DND-41 (cell line): ENCODE data around the gene RGS6.

Source experiments
- EZH2 ChIP-seq: IDR thresholded peaks from 3 replicates; pipeline ENCODE4 v1.6.1; 2012; ENCODE audit warnings: borderline replicate concordance, low read depth, mild to moderate bottlenecking, moderate library complexity, low read length, inconsistent platforms; ENCODE audit not compliant: severe bottlenecking
- TF ChIP-seq, protein P1 (sequence below): IDR thresholded peaks from 2 replicates; pipeline ENCODE4 v1.5.1; 2012; ENCODE audit warnings: borderline replicate concordance, low read length, moderate library complexity, mild to moderate bottlenecking; ENCODE audit not compliant: poor library complexity, severe bottlenecking; ENCODE audit errors: extremely low read depth

DNA sequence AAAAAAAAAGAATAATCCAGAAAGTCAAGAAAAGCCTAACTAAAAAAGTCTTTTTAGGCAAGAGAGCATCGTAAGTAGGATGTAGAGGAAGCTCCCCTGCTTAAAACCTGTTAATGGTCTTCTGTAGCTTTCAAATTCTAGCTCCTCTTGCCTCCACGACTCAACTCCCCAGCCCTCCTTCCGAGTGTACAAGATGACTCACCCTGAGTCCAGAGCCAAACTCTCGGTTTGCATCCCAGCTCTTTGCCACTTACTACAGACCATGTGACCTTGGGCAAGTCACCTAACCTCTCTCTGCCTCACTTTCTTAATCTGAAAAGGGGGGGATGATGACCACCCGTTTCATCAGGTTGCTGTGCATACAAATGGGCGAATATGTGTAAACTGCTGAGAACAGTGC, 501.3 kb downstream of the RGS6 start:
- TF ChIP-seq EZH2: no peak
- TF ChIP-seq, protein P1, sequence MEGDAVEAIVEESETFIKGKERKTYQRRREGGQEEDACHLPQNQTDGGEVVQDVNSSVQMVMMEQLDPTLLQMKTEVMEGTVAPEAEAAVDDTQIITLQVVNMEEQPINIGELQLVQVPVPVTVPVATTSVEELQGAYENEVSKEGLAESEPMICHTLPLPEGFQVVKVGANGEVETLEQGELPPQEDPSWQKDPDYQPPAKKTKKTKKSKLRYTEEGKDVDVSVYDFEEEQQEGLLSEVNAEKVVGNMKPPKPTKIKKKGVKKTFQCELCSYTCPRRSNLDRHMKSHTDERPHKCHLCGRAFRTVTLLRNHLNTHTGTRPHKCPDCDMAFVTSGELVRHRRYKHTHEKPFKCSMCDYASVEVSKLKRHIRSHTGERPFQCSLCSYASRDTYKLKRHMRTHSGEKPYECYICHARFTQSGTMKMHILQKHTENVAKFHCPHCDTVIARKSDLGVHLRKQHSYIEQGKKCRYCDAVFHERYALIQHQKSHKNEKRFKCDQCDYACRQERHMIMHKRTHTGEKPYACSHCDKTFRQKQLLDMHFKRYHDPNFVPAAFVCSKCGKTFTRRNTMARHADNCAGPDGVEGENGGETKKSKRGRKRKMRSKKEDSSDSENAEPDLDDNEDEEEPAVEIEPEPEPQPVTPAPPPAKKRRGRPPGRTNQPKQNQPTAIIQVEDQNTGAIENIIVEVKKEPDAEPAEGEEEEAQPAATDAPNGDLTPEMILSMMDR: no peak
